Measurements from ENCODE around the gene ZNF74. TPM values are rescaled to one million over a fixed set of nuclear protein-coding genes. Genes with fewer than 3 reads are reported as not detected.
"Not testable (repeated sequence)": the region's sequence is repeated elsewhere in the genome, so short reads cannot be mapped to it uniquely, and the experiment has no call there.

ZNF74 gene
- total and polyA plus RNA-seq, 9 donors: 11.7 to 24.4 (median 16.6) TPM

DNA sequence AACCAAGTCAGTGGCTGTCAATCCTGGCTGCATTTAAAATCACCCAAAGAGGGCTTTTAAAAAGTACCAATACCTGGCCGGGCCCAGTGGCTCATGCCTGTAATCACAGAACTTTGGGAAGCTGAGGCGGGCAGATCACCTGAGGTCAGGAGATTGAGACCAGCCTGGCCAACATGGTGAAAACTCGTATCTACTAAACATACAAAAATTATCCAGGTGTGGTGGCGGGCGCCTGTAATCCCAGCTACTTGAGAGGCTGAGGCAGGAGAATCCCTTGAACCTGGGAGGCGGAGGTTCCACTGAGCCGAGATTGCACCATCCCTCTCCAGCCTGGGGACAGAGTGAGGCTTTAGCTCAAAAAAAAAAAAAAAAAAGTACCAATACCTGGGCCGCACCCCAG is 17.7 kb upstream of the ZNF74 start:
- H3K4me1 ChIP-seq (ENCODE audit: control insufficient read depth, insufficient read depth, low read length); H3K9me3 ChIP-seq (replicated peaks; ENCODE audit: control insufficient read depth, low read depth, low read length); H3K27ac ChIP-seq (ENCODE audit: low read length); DNase-seq; H3K4me3 ChIP-seq (ENCODE audit: low read length); H3K27me3 ChIP-seq (ENCODE audit: control insufficient read depth, insufficient read depth, low read length); H3K36me3 ChIP-seq (ENCODE audit: control insufficient read depth, insufficient read depth, low read length): not testable (repeated sequence)
- WGBS (ENCODE audit: insufficient coverage): no CpG with 5 or more reads among the region's 8 CpGs

DNA sequence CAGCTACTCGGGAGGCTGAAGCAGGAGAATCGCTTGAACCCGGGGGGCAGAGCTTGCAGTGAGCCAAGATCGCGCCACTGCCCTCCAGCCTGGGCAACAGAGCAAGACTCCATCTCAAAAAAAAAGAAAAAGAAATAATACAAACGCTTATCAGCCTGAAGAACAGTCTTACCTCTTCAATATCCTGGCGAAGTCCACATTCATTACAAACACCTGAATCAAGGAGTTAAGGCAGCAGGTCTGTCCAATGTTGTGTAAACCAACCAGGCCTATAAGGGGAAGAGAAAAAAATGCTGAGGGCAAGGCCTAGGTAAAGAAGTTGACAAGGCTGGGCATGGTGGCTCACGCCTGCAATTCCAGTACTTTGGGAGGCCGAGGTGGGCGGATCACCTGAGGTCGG is 17.0 kb upstream of the ZNF74 start:
- not testable (repeated sequence) for H3K4me3 ChIP-seq (ENCODE audit: low read length); H3K4me1 ChIP-seq (ENCODE audit: control insufficient read depth, insufficient read depth, low read length); DNase-seq; H3K27me3 ChIP-seq (ENCODE audit: control insufficient read depth, insufficient read depth, low read length); H3K27ac ChIP-seq (ENCODE audit: low read length); H3K9me3 ChIP-seq (replicated peaks; ENCODE audit: control insufficient read depth, low read depth, low read length); H3K36me3 ChIP-seq (ENCODE audit: control insufficient read depth, insufficient read depth, low read length)
- WGBS (ENCODE audit: insufficient coverage): 92% methylated on average over 4 of the region's 11 CpGs

DNA sequence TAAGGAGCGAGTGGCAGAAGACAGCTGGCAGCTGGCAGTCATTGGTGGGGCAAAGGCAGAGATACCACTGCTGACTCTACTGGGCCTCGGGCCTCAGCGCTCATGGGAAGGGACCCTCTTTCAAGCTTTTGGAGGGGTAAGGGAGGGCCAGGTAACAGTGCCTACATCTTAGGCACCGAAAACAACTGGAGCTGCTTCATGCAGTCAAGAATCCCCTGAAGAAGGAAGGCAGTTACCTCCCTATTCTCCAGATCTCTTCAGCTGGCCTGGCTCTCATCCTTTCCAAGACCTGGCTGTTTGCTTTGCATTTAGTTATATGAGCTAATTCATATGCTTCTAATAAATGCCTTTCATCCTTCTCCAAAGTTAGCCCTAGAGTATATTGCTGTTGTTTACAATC is 15.8 kb upstream of the ZNF74 start:
- Histone ChIP-seq H3K36me3 (ENCODE audit: control insufficient read depth, insufficient read depth, low read length) (no peaks in the 10 kb centered on the region), H3K27me3 (ENCODE audit: control insufficient read depth, insufficient read depth, low read length) (no peaks in the 10 kb centered on the region), H3K4me1 (ENCODE audit: control insufficient read depth, insufficient read depth, low read length) (no peaks in the 10 kb centered on the region), H3K4me3 (ENCODE audit: low read length) (no peak overlapping the region), H3K27ac (ENCODE audit: low read length) (no peak overlapping the region), H3K9me3 (replicated peaks; ENCODE audit: control insufficient read depth, low read depth, low read length) (no peaks in the 10 kb centered on the region)
- 80% methylated on average over 3 of the region's 4 CpGs for WGBS (ENCODE audit: insufficient coverage)
- no peak for DNase-seq

DNA sequence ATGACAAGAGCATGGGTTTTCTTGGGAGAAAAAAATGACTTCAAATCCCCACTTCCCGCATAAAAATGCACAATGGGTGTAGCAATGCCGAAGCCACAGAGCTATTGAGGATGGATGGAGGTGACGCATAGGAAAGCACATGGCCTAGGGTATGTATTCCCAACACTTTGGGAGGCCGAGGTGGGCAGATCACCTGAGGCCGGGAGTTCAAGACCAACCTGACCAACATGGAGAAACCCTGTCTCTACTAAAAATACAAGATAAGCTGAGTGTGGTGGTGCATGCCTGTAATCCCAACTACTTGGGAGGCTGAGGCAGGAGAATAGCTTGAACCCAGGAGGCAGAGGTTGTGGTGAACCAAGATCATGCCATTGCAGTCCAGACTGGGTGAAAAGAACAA is 15.3 kb upstream of the ZNF74 start:
- not testable (repeated sequence) for H3K9me3 ChIP-seq (replicated peaks; ENCODE audit: control insufficient read depth, low read depth, low read length); H3K36me3 ChIP-seq (ENCODE audit: control insufficient read depth, insufficient read depth, low read length); H3K27ac ChIP-seq (ENCODE audit: low read length); H3K4me3 ChIP-seq (ENCODE audit: low read length); H3K27me3 ChIP-seq (ENCODE audit: control insufficient read depth, insufficient read depth, low read length); H3K4me1 ChIP-seq (ENCODE audit: control insufficient read depth, insufficient read depth, low read length); DNase-seq
- WGBS (ENCODE audit: insufficient coverage): no CpG with 5 or more reads among the region's 5 CpGs

DNA sequence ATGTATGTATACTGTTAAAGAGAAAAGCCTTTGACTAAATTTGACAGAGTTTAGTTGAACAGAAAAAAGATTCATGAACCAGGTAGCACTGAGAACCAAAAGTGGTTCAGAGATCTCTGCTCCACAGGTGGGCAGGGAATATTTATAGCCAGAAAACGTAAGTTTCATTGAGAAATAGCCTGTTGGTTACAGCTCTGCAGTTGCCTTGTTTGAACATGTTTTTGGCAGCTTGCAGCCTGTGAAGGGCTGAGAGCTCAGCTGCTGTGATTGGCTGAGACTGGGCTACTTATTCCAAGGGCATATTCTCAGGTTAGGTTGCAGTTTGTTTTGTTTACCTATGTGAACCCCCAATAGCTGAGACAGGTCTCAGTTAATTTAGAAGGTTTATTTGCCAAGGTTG is 13.5 kb upstream of the ZNF74 start:
- Histone ChIP-seq H3K27me3 (ENCODE audit: control insufficient read depth, insufficient read depth, low read length) (peaks cover 3% of the 10 kb centered on the region), H3K9me3 (replicated peaks; ENCODE audit: control insufficient read depth, low read depth, low read length) (no peaks in the 10 kb centered on the region), H3K36me3 (ENCODE audit: control insufficient read depth, insufficient read depth, low read length) (no peaks in the 10 kb centered on the region), H3K27ac (ENCODE audit: low read length) (no peak overlapping the region), H3K4me1 (ENCODE audit: control insufficient read depth, insufficient read depth, low read length) (no peaks in the 10 kb centered on the region), H3K4me3 (ENCODE audit: low read length) (no peak overlapping the region)
- DNase-seq: no peak
- 8% methylated on average over 1 of the region's 1 CpG for WGBS (ENCODE audit: insufficient coverage)

DNA sequence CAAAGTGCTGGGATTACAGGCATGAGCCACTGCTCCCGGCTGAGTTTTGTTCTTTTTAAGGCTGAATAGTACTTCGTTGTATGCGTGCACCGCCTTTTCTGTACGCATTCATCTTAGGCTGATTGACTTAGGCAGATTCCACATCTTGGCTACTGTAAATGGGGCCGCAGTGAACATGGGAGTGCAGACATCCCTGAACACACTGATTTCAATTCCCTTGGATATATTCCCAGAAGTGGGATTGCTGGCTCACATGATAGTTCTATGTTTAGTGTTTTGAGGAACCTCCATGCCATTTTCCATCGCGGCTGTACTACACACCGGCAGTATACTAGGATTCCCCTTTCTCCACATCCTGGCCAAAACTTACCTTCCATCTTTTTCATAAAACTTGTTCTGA is 10.4 kb upstream of the ZNF74 start:
- Histone ChIP-seq H3K27ac (ENCODE audit: low read length) (no peak overlapping the region), H3K27me3 (ENCODE audit: control insufficient read depth, insufficient read depth, low read length) (peaks cover 5% of the 10 kb centered on the region), H3K4me1 (ENCODE audit: control insufficient read depth, insufficient read depth, low read length) (no peaks in the 10 kb centered on the region), H3K4me3 (ENCODE audit: low read length) (no peak overlapping the region), H3K36me3 (ENCODE audit: control insufficient read depth, insufficient read depth, low read length) (no peaks in the 10 kb centered on the region), H3K9me3 (replicated peaks; ENCODE audit: control insufficient read depth, low read depth, low read length) (no peaks in the 10 kb centered on the region)
- WGBS (ENCODE audit: insufficient coverage): 91% methylated on average over 5 of the region's 9 CpGs
- no peak for DNase-seq

DNA sequence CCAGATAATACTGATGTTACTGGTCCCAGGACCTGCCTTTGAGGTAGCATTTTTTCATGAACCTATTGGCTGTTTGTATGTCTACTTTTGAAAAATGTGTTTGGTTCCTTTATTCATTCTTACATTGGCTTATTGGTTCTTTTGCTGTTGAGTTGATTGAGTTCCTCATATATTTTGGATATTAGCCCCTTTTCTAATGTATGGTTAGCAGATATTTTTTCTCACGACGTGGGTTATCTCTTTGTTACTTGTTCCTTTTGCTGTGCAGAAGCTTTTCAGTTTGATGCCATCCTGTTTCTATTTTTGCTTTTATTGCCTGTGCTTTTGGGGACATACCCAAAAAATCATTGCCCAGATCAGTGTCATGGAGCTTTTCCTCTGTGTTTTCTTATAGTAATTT is 9.8 kb upstream of the ZNF74 start:
- no CpG with 5 or more reads among the region's 2 CpGs for WGBS (ENCODE audit: insufficient coverage)
- Histone ChIP-seq H3K4me1 (ENCODE audit: control insufficient read depth, insufficient read depth, low read length) (no peaks in the 10 kb centered on the region), H3K4me3 (ENCODE audit: low read length) (no peak overlapping the region), H3K27me3 (ENCODE audit: control insufficient read depth, insufficient read depth, low read length) (peaks cover 5% of the 10 kb centered on the region), H3K36me3 (ENCODE audit: control insufficient read depth, insufficient read depth, low read length) (no peaks in the 10 kb centered on the region), H3K27ac (ENCODE audit: low read length) (no peak overlapping the region), H3K9me3 (replicated peaks; ENCODE audit: control insufficient read depth, low read depth, low read length) (no peaks in the 10 kb centered on the region)
- DNase-seq: no peak

DNA sequence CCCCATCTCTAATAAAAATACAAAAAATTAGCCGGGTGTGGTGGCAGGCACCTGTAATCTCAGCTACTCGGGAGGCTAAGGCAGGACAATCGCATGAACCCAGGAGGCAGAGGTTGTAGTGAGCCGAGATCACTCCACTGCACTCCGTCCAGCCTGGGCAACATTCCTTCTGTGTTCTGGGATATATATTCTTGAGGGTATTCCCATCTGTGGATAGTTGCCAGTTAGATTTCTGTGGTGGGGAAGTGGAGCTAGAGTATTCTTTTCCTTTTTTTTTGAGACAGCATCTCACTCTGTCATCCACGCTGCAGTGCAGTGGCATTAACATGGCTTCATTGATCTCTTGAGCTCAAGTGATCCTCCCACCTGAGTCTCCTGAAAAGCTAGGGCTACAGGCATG is 9.1 kb upstream of the ZNF74 start:
- DNase-seq: no peak
- peaks cover 5% of the 10 kb centered on the region for H3K27me3 ChIP-seq (ENCODE audit: control insufficient read depth, insufficient read depth, low read length)
- H3K9me3 ChIP-seq (replicated peaks; ENCODE audit: control insufficient read depth, low read depth, low read length): no peaks in the 10 kb centered on the region
- H3K27ac ChIP-seq (ENCODE audit: low read length): no peak overlapping the region
- no peaks in the 10 kb centered on the region for H3K36me3 ChIP-seq (ENCODE audit: control insufficient read depth, insufficient read depth, low read length)
- H3K4me1 ChIP-seq (ENCODE audit: control insufficient read depth, insufficient read depth, low read length): no peaks in the 10 kb centered on the region
- 100% methylated on average over 2 of the region's 6 CpGs for WGBS (ENCODE audit: insufficient coverage)
- no peak overlapping the region for H3K4me3 ChIP-seq (ENCODE audit: low read length)

DNA sequence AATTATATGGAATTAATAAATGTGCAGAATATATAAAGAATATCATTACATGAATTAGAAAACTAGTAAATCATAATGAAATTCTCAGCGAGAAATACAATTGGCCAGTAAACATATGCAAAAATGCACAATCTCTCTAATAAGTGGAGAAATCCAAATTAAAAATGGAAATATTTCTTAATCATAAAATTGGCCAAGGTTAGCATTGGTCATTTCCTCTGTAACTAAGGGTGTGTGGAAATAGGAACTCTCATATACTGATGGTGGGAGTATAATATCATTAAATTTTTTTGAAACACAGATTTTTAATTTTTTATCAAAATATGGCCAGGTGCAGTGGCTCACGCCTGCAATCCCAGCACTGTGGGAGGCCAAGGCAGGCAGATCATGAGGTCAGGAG is 7.6 kb upstream of the ZNF74 start:
- peaks cover 5% of the 10 kb centered on the region for H3K27me3 ChIP-seq (ENCODE audit: control insufficient read depth, insufficient read depth, low read length)
- H3K36me3 ChIP-seq (ENCODE audit: control insufficient read depth, insufficient read depth, low read length): no peaks in the 10 kb centered on the region
- no peak overlapping the region for H3K27ac ChIP-seq (ENCODE audit: low read length)
- no peaks in the 10 kb centered on the region for H3K4me1 ChIP-seq (ENCODE audit: control insufficient read depth, insufficient read depth, low read length)
- DNase-seq: no peak
- no peaks in the 10 kb centered on the region for H3K9me3 ChIP-seq (replicated peaks; ENCODE audit: control insufficient read depth, low read depth, low read length)
- H3K4me3 ChIP-seq (ENCODE audit: low read length): no peak overlapping the region
- 88% methylated on average over 1 of the region's 2 CpGs for WGBS (ENCODE audit: insufficient coverage)

DNA sequence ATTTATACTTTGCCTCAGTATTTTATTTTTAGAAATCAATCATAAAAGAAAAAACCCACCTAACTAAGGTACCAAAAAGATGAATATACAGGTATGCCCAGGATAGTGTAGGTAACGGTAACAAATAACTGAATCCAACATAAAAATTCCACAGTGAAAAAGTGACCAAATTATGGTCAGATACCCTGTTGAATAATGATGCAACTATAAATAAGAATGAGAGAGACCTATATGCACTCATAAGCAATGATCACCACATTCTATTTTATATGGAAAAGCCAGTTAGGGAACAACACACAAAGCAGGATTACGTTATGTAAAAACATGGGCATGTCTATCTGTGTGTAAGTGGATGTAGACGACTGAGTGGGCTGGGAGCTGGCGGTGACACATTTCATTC is 7.0 kb upstream of the ZNF74 start:
- DNase-seq: no peak
- H3K4me1 ChIP-seq (ENCODE audit: control insufficient read depth, insufficient read depth, low read length): no peaks in the 10 kb centered on the region
- no peak overlapping the region for H3K27ac ChIP-seq (ENCODE audit: low read length)
- peaks cover 5% of the 10 kb centered on the region for H3K27me3 ChIP-seq (ENCODE audit: control insufficient read depth, insufficient read depth, low read length)
- H3K9me3 ChIP-seq (replicated peaks; ENCODE audit: control insufficient read depth, low read depth, low read length): no peaks in the 10 kb centered on the region
- WGBS (ENCODE audit: insufficient coverage): no CpG with 5 or more reads among the region's 4 CpGs
- H3K36me3 ChIP-seq (ENCODE audit: control insufficient read depth, insufficient read depth, low read length): no peaks in the 10 kb centered on the region
- no peak overlapping the region for H3K4me3 ChIP-seq (ENCODE audit: low read length)

DNA sequence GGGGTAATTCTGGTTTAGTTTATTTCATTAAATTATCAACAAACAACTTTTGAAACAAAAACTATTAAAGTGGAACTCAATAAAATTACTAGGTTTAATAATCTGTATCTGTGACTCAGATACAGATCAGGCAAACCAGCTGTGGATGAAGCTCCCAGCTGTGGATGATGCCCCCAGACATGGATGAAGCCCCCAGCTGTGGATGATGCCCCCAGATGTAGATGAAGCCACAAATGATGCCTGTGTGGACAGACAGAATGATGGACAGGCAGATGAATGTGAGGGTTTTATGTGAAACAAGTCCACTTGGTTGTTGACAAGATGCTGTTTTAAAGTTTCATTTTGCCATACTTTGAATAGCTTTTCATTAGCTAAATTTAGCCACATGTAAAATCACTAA is 5.8 kb upstream of the ZNF74 start:
- Histone ChIP-seq H3K4me1 (ENCODE audit: control insufficient read depth, insufficient read depth, low read length) (peaks cover 2% of the 10 kb centered on the region), H3K4me3 (ENCODE audit: low read length) (no peak overlapping the region), H3K36me3 (ENCODE audit: control insufficient read depth, insufficient read depth, low read length) (no peaks in the 10 kb centered on the region), H3K27me3 (ENCODE audit: control insufficient read depth, insufficient read depth, low read length) (peaks cover 5% of the 10 kb centered on the region), H3K27ac (ENCODE audit: low read length) (no peak overlapping the region), H3K9me3 (replicated peaks; ENCODE audit: control insufficient read depth, low read depth, low read length) (no peaks in the 10 kb centered on the region)
- no peak for DNase-seq

All from muscle of leg (tissue), 11 donors.